ENCODE data around the gene HOXB1. TPM values are rescaled to one million over a fixed set of nuclear protein-coding genes. Genes with fewer than 3 reads are reported as not detected.

Gene HOXB1
- total RNA-seq, 1 experiment from 2014 or later: not detected

DNA sequence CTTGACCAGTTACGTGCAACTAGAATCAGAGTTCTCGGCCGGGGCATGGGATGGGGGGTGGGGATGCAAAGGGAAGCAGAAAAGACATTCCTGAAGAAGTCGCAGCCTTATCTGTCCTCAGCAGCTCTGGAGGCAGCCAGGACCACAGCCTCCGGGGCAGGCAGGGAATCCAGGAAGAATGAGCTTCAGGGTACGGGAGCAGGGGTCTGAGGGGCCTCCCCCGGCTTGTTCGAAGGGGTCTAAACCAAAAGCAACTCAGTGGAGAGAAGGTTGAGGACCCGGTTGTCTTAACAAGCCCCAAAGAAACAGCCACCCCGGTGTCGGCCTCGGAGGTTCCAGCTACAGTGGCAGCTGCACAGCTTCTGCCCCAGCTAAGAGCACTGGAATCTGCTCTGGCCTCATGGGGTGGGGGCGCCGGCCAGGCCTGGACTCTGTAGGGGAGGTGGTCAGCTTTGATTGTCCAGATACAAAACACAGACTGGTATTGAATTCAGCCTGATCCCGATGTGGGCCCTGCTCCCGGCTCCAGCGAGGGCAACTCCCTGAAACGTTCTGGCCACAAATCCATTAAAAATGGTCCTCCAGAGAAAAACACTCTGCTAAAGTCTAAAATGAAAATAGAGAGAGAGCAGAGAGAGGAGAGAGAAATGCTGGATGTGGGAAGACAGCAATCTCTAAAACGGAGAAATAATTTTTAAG, 39.7 kb upstream of the HOXB1 start:
- intact Hi-C loops (cut with micrococcal nuclease; ENCODE audit: unreplicated experiment): no loop called here
- no TSS peak for BruUV-seq (replicated peaks)
- Histone ChIP-seq H3K27me3 (ENCODE audit: insufficient read depth, low read depth) (no peaks in the 10 kb centered on the region), H3K9me3 (ENCODE audit: insufficient read depth, low read depth) (no peaks in the 10 kb centered on the region), H3F3A (ENCODE audit: insufficient read depth, low read depth) (no peaks in the 10 kb centered on the region), H3K36me3 (ENCODE audit: low read depth) (no peaks in the 10 kb centered on the region), H4K20me1 (ENCODE audit: insufficient read depth) (no peaks in the 10 kb centered on the region), H3K9me2 (ENCODE audit: insufficient read depth) (no peaks in the 10 kb centered on the region), H3K27ac (no peak overlapping the region), H3K79me2 (ENCODE audit: low read depth) (no peaks in the 10 kb centered on the region), H3K4me1 (replicated peaks; ENCODE audit: insufficient read depth) (0 out of 2 replicates have a peak, but pooled peaks cover 6% of the 10 kb centered on the region), H3K4me3 (no peak overlapping the region), H2AFZ (no peak overlapping the region), H3K4me2 (no peak overlapping the region)
- TF ChIP-seq, protein P1, sequence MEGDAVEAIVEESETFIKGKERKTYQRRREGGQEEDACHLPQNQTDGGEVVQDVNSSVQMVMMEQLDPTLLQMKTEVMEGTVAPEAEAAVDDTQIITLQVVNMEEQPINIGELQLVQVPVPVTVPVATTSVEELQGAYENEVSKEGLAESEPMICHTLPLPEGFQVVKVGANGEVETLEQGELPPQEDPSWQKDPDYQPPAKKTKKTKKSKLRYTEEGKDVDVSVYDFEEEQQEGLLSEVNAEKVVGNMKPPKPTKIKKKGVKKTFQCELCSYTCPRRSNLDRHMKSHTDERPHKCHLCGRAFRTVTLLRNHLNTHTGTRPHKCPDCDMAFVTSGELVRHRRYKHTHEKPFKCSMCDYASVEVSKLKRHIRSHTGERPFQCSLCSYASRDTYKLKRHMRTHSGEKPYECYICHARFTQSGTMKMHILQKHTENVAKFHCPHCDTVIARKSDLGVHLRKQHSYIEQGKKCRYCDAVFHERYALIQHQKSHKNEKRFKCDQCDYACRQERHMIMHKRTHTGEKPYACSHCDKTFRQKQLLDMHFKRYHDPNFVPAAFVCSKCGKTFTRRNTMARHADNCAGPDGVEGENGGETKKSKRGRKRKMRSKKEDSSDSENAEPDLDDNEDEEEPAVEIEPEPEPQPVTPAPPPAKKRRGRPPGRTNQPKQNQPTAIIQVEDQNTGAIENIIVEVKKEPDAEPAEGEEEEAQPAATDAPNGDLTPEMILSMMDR (conservative IDR thresholded peaks at IDR 0.05): no peak
- no peak for TF ChIP-seq EZH2 (IDR thresholded peaks at IDR 0.05; ENCODE audit: low read depth)
- no peak for DNase-seq
- ChIA-PET CTCF (interaction anchor here (0.6 kb wide), 2 partner anchors 48 to 228 kb away, joined by 4 to 7 read pairs; no protein-coding TSS in a partner anchor), POLR2A (ENCODE audit: unreplicated experiment) (no interaction called here)

DNA sequence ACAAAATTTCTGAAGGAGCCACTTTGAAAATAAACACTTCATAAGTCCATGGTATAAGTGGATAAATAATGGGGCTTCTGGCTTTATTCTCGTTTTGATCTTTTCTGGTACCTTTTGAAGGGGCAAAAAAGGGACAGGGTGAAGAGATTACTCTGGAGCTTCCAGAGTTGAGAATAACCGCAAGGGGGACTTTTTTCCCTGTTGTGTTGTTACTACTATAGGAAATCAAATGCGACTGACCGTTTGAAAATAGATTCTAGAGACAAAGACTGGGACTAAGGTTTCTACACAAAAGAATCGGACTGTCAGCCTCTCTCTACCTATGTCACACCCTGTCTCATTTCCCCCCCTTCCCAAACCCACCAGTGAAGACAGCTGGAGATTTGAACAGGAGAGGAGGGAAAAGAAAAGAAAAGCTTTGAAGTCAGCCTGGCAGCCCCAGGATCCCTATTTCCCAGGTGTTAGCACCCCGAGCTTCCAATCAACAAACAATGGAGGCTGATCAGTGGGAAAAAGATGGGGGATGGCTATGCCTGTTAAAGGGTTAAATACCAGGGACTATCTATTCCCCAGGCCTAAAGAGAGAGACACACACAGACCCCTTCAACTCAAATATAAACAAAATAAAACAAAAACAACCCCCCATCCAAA, 39.0 kb upstream of the HOXB1 start:
- no peaks in the 10 kb centered on the region for H3K27me3 ChIP-seq (ENCODE audit: insufficient read depth, low read depth)
- BruUV-seq (replicated peaks): no TSS peak
- H3K4me1 ChIP-seq (replicated peaks; ENCODE audit: insufficient read depth): 0 out of 2 replicates have a peak, but pooled peaks cover 6% of the 10 kb centered on the region
- no peaks in the 10 kb centered on the region for H3F3A ChIP-seq (ENCODE audit: insufficient read depth, low read depth)
- TF ChIP-seq EZH2 (IDR thresholded peaks at IDR 0.05; ENCODE audit: low read depth): no peak
- TF ChIP-seq, protein P1 (conservative IDR thresholded peaks at IDR 0.05): no peak
- H3K9me3 ChIP-seq (ENCODE audit: insufficient read depth, low read depth): no peaks in the 10 kb centered on the region
- ChIA-PET POLR2A (ENCODE audit: unreplicated experiment) (no interaction called here), CTCF (interaction anchor here (0.6 kb wide), 2 partner anchors 48 to 228 kb away, joined by 4 to 7 read pairs; no protein-coding TSS in a partner anchor)
- no peaks in the 10 kb centered on the region for H3K79me2 ChIP-seq (ENCODE audit: low read depth)
- no peak overlapping the region for H3K4me2 ChIP-seq
- no peaks in the 10 kb centered on the region for H4K20me1 ChIP-seq (ENCODE audit: insufficient read depth)
- H3K9me2 ChIP-seq (ENCODE audit: insufficient read depth): no peaks in the 10 kb centered on the region
- no peak for DNase-seq
- no peaks in the 10 kb centered on the region for H3K36me3 ChIP-seq (ENCODE audit: low read depth)
- no peak overlapping the region for H2AFZ ChIP-seq
- intact Hi-C loops (cut with micrococcal nuclease; ENCODE audit: unreplicated experiment): no loop called here
- no peak overlapping the region for H3K4me3 ChIP-seq
- no peak overlapping the region for H3K27ac ChIP-seq

DNA sequence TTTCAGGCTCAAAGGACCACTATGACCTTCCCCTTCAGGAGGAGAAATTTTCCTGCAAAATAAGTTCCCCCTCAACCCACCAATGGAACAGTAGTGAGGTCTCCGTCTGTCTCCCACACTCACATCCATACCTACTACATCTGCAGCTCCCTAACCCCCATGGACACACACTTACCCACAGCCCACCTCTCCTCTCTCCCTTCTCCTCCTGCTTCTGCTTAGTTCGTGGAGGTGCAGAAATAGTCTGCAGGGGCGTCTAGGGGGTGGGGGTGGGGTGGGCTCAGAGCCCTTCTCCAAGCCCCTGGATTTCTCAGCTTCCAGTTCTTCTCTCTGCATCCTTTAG, 38.4 kb upstream of the HOXB1 start:
- Histone ChIP-seq H4K20me1 (ENCODE audit: insufficient read depth) (no peaks in the 10 kb centered on the region), H3K27ac (no peak overlapping the region), H3F3A (ENCODE audit: insufficient read depth, low read depth) (no peaks in the 10 kb centered on the region), H2AFZ (no peak overlapping the region), H3K9me3 (ENCODE audit: insufficient read depth, low read depth) (no peaks in the 10 kb centered on the region), H3K4me3 (no peak overlapping the region), H3K9me2 (ENCODE audit: insufficient read depth) (no peaks in the 10 kb centered on the region), H3K4me1 (replicated peaks; ENCODE audit: insufficient read depth) (0 out of 2 replicates have a peak, but pooled peaks cover 6% of the 10 kb centered on the region), H3K4me2 (no peak overlapping the region), H3K79me2 (ENCODE audit: low read depth) (no peaks in the 10 kb centered on the region), H3K36me3 (ENCODE audit: low read depth) (no peaks in the 10 kb centered on the region), H3K27me3 (ENCODE audit: insufficient read depth, low read depth) (no peaks in the 10 kb centered on the region)
- TF ChIP-seq EZH2 (IDR thresholded peaks at IDR 0.05; ENCODE audit: low read depth): no peak
- TF ChIP-seq, protein P1 (conservative IDR thresholded peaks at IDR 0.05): no peak
- ChIA-PET POLR2A (ENCODE audit: unreplicated experiment) (no interaction called here), CTCF (no interaction called here)
- BruUV-seq (replicated peaks): no TSS peak
- no peak for DNase-seq
- intact Hi-C loops (cut with micrococcal nuclease; ENCODE audit: unreplicated experiment): no loop called here

All from PC-9 (cell line).